ENCODE data around the gene SLC35B4.

SLC35B4 gene

GRCh38 chr7:134289423-134289822, 27.3 kb downstream of the SLC35B4 start:
- no peak for DNase-seq

DNA sequence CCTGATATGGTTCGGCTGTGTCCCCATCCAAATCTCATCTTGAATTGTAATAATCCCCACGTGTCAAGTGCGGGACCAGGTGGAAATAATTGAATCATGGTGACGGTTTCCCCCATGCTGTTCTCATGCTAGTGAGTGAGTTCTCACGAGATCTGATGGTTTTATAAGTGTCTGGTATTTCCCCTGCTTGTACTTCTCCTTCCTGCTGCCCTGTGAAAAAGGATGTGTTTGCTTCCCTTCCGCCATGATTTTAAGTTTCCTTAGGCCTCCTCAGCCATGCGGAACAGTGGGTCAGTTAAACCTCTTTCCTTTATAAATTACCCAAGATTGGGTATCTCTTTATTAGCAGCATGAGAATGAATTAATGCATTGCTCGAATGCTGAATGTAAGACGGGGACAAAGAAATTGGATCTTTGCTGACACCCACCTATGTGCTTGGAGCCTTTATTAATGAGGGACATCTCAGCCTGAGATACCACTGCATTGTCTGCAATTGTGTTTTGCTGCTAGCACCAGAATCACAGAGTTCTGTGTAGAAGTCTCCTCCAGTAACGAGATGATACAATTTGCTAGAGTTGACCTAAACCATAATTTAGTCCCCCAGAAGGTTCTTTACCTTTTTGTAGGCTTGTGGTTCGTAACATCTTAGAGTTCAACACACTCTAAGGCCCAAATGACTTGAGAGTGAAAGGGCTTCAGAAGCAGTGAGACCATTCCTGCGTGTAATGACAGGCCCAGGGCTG, 28.6 kb downstream of the SLC35B4 start:
- DNase-seq: no peak

DNA sequence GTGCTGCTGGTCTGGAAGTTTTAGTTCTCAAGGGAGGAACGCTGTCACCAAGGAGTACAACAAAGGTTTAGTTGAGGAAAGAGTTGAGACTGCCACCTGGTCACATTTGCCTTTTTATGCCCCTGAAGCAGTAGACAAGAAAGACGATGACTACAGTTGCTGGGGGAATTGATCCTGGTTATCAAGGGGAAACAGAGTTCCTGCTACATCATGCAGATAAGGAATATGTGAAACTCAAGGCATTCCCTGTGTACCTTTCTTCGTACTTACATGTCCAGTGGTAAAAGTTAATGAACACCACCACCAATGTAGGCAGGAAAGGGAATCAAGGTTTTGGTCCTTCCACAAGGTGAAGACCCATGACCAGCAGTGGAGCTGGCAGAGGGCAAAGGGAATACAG, 31.8 kb downstream of the SLC35B4 start:
- DNase-seq: no peak

DNA sequence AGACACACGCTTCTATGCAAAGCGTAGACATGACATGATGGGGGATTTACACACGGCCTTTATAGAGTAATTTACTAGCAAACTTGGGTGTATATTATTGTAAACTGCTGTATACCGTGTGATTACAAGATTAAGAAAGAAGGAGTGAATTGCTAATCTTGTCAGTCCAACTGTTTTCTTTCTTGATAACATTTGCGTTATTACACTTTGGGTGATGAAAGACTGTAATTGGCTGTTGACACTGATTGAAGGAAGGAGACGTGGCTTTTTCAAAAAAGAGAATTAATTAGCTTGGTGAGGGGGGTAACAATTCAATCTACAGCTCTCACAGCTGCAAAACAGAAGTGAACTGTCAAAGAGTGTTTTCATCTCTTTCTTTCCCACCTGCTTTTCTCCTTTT, 32.7 kb downstream of the SLC35B4 start:
- DNase-seq: no peak

DNA sequence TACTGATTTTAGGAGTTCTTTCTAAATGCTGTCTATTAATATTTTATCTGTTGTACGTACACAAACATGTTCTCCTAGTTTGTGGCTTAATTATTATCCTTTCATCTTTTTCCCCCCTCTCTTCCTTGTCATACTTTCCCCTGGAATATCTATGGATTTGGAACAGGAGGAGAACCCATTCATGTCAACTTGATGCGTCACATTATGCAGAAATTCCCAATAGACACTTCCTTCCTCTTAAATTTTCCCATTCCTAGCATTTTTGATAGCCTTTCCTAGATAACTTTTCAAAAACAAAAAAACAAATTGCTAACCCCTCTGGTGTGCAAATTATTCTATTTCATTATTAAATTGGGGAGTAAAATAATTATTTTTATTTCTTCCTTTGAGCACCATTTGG, 36.2 kb downstream of the SLC35B4 start:
- DNase-seq: no peak

GRCh38 chr7:134279898-134280297, 36.8 kb downstream of the SLC35B4 start:
- no peak for DNase-seq

DNA sequence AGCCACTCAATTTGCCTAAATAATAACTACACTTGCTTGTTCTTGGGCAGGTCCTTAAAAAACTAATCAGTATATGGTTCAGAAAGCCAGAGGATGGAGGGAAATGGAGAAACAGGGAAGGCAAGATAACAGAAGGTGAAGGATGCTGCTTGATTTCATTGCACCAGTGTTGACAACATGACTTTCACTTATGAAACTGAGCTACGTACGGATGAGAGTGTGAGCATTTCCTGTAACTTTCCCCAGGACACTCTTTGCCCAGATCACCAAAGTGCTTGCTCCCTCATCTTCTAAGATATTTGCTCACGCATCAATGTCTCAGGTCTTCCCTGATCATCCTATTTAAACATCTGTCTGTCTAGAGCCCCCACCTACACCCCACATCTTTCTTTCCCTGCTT, 37.4 kb downstream of the SLC35B4 start:
- DNase-seq: no peak

DNA sequence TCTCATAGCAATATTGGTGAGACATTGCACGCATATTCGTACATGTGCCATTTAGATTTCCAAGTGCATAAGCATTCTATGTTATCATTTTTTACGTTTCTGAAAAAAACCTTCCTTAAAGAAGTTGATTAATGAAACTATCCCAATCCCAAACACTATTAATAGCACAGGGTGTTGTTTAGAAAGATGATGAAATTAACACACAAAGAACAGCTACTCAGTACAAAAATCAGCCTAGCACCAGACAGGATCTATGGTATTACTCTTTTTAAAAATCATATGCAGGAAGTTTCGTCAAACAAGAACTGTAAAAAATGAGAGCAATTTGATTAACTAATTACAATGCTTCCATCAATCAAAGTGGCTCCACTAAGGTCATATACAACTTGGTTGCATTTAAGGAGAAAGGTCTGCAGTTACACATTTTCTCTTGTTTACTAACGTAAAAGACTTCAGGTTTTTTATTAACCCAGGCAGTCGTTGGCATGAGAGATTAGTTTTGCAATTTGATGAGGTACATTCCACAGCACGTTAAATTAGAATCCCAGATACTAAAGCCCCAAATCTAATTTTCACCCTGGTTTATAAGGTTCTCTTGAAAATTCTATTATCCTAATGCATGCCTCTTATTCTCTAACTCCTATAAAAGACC, 38.1 kb downstream of the SLC35B4 start:
- no peak for DNase-seq

DNA sequence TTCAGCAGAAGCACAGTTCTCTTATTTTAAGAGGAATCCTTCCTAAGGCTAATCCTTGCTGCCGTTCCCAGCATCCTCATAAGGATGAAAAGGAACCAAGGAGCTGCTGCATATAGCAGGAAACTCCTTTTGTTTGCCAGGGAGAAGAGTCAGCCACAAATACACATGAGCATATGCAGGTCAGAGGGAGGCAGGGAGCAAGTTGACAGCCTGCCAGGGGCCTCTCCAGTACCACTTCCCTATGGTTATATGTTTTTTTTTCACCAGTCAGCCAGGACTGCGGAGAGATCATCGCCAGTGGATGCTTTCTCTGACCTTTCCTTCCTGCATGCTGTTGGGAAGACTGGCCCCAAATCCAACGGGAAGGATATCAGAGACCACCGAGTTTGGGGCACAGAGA, 39.8 kb downstream of the SLC35B4 start:
- DNase-seq: no peak

DNA sequence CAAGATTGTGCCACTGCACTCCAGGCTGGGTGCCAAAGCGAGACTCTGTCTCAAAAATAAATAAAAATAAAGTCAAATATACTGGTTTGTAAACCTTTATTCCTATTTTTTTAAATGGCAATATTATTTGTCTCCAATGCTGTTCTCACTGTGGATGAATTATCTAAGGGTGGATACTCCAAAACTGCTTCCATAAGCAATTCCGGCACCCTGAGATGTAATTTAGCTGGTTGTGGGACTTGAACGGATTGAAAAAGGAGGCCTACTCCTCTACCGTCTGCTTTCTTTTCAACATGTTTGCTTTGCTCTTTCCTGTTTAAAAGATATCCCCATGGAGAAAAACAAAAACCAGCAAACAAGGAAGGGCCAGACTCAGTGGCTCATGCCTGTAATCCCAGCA, 54.4 kb downstream of the SLC35B4 start:
- no peak for DNase-seq

- no peak for DNase-seq
Observed at GRCh38 chr7:134255814-134256213, 60.9 kb downstream of the SLC35B4 start.

- no peak for DNase-seq
Observed at GRCh38 chr7:134254311-134254710, 62.4 kb downstream of the SLC35B4 start.

DNA sequence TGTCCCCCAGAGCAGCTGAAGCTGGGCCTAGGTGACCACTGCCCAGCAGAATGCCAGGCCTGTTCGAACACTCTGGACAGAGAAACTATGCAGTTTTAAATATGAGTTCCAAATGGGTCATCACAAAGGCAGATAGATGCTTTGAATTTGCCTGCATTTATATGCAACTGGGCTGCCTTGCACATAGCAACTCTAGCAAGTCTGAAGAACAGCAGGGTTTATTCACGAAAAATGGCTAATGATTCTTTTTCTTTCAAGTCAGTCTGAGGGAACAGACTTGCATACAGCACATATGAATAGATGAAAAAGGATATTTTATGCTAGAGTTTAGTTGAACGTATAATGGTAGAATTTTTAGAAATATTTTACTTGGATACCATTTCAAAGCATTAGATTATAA, 68.5 kb downstream of the SLC35B4 start:
- no peak for DNase-seq

DNA sequence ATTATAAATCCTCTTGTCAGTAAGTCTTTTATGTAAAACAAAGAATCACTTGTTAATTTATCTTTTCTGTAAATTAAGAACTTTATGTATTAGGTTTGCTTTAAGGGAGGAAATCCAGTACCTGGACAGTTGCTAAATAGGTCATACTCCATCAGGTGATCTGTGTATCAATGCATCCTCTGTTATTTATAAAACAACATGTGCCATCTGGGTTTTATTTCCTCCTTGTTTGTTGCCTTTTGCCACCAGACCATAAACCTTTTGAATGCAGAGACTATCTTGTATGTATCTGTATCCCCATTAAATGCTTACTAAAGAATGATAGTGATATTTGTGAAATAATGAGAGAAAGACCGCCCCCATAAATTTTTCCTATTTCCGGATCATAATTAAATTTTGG, 70.0 kb downstream of the SLC35B4 start:
- no peak for DNase-seq

GRCh38 chr7:134246347-134246746, 70.4 kb downstream of the SLC35B4 start:
- no peak for DNase-seq

- no peak for DNase-seq
Observed at GRCh38 chr7:134245253-134245652, 71.5 kb downstream of the SLC35B4 start.
